Measurements from ENCODE around the gene LY86.
"Not testable (repeated sequence)": the region's sequence is repeated elsewhere in the genome, so short reads cannot be mapped to it uniquely, and the experiment has no call there.

Gene LY86

DNA sequence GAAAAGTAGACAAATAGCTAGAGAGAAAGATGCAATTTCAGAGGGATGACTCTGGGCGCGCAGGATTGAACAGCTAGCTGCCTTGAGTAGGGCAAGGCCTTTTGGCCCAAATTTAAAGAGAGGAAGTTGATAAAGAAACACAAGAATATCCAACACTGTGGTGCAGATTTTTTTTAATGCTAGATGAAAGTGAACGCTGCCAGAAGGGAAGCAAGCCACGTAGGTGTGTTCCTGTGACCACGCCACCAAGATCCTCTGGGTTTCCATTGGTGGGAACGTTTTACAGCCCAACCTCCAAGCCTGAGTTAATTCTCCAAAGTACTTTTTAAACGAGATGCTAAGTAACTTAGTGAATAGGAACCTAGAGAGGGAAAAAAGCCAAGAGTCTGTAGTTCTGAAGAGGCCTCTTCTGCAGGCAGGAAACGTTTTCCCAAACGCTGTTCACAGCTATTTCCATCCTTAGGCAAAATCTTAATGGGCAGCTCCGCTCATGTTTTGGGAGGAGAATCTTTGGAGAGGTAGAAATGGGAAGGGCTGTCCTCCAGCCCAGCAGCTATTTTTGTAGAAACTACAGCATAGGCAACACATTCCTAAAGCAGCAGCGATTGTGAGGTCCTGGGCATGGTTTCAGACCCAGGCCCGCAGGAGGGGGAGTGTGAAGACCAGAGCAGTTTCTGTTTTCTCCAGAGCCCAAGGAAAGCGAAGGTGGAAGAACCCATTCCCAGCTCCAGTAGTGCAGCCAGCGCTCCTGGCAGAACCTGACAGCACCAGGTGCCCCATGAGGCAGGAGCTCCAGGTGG lies 8.2 kb downstream of the LY86 start:
- DNase-seq (ENCODE audit: low spot score): no peak

DNA sequence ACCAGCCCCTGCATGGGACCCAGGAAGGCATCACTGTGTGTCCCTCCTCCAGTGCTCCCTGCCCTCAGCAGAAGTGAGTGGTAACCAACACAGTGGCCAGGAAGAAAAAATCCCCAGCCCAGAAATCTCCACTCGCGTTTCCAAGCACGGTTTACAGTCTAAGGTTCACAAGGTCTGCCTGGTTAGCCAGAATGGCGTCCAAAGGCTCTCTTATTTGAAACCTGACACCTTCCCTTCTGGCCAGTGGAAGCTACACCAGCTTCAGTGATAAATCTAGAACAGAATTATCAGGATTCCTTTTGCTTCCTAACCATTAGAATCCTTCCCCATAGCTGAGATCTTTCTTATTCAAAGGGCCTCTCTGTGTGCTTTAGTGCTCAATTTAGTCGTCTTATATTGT lies 9.2 kb downstream of the LY86 start:
- DNase-seq (ENCODE audit: low spot score): no peak

DNA sequence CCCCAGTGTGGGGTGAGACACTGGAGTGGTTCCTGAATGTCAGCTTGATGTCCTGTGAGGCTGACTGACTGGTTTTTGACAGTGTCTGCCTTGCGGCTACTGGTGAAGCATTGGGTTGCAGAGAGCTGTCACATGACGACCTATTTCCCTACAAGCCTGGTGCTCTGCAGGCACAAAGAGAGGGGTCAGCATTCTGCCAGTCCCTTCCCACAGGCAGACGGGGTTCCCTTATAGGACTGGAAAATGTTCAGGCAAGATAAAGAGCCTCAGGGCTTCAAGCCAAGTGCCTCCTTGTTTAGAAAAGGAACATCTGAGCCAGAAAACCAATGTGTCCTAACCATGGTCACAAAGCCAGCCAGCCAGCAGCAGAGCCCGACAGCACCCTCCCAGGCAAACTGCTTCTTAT lies 11.0 kb downstream of the LY86 start:
- no peak for DNase-seq (ENCODE audit: low spot score)

DNA sequence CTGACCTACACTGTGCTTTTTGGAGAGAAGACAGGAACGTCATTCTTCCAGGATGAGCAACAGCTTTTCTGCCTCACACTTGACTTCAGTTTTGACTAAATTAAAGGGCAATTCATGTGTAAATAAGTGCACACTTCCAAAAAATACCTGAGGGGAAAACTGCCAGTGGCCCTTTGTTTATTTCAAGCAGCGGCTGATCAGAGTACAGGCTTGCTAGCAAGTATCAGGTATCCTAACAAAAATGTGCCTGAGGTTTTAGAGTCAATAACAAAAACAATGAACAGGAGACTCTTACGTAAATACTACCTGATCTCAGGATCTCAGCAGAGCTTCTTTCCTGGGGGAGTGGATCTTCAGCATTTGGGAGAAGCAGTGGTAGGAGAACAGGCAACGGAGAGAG lies 12.4 kb downstream of the LY86 start:
- no peak for DNase-seq (ENCODE audit: low spot score)

DNA sequence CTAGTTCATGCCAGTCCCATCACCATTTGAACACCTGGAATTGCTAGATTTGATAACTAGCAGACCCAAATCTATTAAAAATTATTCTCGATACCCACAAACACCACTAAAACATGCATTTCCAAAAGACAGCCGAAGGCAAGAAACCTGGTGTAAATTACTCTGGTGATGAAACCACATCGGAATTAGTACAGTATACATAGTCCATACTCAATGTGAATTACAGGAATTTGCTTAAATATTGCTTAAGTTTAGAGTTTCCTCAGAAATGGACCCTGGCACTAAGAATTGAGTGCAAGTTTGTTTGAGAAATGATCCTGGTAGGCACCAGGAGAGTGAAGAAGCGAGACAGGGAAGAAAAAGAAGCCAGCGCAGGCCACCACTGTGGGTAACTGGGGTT lies 13.7 kb downstream of the LY86 start:
- no peak for DNase-seq (ENCODE audit: low spot score)

DNA sequence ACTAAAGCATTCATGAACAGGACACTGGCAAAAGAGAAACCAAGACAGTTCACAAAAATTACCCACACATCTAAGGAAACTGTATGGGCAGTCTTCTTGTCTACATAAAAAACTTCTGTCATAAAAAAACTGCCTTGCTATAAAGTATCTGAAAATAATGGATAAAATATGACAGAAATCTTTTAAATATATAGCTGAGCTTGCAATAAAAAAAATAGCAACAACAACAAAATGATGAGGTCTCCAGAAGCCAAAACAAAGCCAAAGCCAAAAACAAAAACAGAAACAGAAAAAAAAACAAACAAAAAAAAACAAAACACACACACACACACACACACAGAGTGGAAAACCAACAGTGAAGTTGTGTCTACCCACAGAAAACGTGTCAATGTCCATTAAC lies 14.8 kb downstream of the LY86 start:
- no peak for DNase-seq (ENCODE audit: low spot score)

DNA sequence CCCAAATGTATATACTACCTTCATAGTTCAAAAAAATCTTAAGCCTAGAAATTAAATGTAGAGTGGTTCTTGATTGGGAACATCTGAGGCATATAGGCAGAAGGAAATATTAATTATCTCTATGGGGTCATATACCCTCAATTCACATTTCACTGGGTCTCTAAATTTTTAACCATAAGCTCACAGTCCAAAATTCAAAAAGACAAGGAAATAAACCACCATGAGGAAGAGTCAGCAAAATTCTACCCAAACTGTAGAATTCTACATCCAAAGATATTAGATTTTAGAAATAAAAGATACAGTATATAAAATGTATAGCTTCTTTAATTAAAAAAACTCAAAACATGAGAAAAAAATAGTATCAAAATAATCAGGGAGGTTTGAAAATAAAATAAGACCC lies 15.5 kb downstream of the LY86 start:
- no peak for DNase-seq (ENCODE audit: low spot score)

DNA sequence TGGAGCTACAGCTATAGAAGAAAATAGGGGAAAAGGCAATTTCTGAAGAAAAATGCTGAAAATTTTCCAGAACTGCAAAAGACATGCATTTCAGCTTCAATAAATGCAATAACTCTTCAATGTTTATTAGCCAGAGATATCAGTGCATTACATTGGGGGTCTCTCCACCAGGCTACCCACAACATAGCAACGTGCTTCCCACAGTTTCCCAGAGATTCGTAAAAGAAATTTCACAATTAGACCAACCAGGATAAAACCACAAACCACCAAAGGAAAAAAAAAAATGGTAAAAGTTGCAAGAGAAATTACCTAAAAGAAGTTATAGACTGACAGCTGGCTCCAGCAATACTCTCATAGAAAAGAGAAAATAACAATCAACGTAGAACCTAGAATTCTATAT lies 16.0 kb downstream of the LY86 start:
- no peak for DNase-seq (ENCODE audit: low spot score)

DNA sequence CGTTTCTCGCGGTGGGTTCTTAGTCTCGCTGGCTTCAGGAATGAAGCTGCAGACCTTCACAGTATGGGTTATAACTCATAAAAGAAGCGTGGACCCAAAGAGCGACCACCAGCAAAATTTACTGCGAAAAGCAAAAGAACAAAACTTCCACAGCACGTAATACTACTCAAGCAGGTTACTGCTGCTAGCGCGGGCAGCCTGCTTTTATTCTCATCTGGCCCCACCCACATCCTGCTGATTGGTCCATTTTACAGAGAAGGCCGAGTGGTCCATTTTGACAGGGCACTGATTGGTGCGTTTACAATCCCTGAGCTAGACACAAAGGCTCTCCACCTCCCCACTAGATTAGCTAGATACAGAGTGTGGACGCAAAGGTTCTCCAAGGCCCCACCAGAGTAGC lies 17.4 kb downstream of the LY86 start:
- no peak for DNase-seq (ENCODE audit: low spot score)

DNA sequence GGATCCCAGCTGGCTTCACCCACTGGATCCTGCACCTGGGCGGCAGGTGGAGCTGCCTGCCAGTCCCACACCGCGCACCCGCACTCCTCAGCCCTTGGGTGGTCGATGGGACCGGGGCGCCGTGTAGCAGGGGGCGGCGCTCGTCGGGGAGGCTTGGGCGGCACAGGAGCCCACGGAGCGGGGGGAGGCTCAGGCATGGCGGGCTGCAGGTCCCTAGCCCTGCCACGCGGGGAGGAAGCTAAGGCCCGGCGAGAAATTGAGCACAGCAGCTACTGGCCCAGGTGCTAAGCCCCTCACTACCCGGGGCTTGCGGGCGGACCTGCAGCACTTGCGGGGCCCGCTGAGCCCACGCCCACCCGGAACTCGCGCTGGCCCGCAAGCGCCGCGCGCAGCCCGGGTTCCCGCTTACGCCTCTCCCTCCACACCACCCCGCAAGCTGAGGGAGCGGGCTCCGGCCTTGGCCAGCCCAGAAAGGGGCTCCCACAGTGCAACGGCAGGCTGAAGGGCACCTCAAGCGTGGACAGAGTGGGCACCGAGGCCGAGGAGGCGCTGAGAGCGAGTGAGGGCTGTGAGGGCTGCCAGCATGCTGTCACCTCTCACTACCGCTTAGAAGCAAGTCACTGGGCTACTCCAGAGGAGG lies 18.0 kb downstream of the LY86 start:
- not testable (repeated sequence) for DNase-seq (ENCODE audit: low spot score)

DNA sequence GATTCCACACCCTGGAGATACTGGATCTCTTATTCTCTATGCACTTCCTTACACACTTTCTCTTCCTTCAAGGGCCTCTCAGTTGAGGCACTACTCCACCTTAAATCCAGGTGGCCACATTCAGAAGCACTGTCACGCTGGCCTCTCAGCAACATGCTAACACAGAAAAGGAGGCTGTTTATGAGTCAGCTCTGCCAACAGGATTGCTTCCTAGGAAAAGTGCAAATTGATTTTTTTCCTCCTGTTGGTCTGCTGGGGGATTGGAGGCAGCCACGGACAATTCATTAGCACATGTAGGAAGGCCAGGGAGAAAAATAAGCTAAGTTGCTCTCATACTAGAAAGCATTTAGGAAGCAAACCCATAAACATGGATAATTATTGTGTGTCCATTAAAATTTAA lies 20.9 kb downstream of the LY86 start:
- no peak for DNase-seq (ENCODE audit: low spot score)

DNA sequence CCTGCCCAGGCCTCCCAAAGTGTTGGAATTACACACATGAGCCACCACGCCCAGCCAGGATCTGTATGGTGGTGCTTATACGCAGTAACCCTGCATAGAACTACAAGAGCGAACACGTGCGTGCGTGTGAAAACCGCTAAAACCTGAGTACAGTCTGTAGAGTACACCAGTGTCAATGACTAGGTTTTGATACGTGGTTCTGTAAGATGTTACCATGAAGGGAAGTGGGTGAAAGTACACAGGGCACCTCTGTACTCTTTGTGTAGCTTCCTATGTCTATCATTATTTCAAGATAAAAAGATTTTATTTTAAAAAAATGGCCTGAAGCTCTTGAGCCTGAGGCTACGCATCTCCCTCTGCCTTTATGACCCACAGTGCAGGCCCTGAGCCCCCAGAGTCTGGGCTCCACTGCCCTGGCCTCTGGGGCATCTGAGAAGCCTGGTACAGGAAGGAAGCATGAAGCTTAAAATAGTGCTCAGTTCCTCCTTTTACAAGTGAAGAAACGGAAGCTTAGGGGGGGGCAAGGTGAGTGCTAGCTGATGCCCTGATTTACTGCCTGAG lies 21.6 kb downstream of the LY86 start:
- no peak for DNase-seq (ENCODE audit: low spot score)

DNA sequence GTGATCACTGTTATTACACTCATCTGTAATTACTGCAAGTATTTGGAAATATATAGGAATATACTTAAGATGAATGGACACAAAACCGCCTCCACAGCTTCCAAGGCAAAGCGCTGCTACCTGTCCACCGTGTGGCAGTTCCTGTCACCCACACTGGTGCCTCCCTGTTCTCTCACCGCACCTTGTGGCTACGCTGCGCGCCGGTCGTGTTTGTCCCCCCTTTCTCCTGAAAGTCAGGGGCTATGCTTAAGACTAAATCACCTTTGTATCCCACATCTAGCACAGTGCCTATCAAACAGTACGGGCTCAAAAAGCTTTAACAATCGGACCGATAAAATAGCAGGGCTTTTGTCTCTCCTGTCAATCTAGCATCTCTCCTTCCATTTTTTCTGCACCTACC lies 23.0 kb downstream of the LY86 start:
- no peak for DNase-seq (ENCODE audit: low spot score)

DNA sequence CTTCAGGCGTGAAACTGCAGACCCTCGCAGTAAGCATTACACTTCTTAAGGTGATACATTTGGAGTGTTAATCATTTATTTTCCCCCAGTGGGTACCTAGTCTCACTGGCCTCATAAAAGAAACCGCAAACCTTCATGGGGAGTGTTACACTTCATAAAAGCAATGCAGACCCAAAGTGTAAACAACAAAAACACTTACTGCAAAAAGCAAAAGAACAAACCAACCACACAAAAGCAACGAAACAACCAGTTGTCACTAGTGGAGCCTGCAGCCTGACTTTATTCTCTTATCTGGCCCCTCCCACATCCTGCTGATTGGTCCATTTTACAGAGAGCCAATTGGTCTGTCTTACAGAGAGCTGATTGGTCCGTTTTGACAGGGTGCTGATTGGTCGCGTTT lies 23.8 kb downstream of the LY86 start:
- DNase-seq (ENCODE audit: low spot score): no peak

DNA sequence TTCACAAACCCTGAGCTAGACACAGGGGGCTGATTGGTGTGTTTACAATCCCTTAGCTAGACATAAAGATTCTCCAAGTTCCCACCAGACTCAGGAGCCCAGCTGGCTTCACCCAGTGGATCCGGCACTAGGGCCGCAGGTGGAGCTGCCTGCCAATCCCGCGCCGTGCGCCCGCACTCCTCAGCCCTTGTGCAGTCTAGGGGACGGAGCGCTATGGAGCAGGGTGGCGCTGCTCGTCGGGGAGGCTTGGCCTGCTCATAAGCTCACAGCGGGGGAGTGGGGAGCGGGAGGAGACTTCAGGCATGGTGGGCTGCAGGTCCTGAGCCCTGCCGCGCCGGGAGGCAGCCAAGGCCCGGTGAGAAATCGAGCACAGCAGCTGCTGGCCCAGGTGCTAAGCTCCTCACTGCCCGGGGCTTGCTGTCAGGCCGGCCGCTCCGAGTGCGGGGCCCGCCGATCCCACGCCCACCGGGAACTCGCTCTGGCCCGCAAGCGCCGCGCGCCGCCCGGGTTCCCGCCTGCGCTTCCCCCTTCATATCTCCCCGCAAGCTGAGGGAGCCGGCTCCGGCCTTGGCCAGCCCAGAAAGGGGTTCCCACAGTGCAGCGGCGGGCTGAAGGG lies 24.7 kb downstream of the LY86 start:
- not testable (repeated sequence) for DNase-seq (ENCODE audit: low spot score)

DNA sequence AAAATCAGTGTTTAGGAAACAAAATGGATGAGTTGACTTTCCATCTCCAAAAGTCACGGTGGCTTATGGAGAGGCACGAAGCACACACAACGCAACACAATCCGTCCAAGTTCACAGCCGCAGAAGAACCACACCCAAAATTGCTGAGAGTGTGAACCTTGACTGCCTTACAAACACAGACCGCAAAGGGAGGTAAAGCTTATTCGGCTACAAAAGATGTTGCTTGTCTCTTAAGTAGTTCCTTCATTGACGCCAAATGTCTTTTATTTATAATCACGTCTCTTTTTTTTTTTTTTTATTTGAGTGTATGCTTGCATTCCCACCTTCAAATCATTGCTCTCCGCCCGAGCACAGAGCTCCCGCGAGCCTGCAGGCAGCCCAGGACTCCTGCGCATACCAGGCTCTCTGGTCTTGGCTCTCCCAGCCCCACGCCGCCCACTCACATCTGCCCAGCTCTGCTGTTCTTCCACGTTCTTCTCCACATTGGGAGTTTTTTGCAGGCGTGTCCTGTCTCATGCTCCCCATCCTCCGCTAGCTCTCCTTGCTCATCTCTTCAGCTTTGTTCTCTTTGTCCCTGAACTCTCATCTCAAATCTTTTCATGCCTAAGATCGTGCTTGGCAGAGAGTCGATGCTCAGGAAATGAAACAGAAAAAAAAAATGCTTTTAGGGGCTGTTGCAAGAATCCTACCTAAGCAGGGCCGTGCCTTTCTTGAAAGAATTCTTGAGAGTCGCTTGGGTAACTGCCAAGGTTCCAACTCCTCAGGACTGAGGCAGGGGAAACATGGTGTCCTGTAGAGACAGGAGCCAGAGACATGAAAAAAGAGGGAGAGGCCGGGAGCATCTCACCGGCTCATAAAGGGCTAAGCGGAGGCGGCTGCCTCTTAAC lies 25.8 kb downstream of the LY86 start:
- DNase-seq (ENCODE audit: low spot score): no peak

DNA sequence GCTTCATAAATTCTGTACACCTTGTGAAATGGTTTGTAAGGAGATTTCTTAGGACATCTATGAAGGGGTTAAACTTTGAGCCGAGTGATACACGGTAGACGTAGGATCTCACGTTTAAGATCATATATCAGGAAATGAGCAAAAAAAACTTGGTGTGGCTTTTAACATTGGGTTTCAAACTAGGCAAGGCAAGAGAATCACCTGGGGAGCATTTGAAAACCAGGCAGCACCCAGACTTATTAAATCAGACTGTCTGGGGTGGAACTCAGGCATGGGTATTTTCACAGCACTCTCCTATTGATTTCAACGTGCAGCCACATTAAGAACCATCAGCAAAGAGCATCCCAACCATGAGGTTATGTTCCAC lies 26.4 kb downstream of the LY86 start:
- DNase-seq (ENCODE audit: low spot score): no peak

DNA sequence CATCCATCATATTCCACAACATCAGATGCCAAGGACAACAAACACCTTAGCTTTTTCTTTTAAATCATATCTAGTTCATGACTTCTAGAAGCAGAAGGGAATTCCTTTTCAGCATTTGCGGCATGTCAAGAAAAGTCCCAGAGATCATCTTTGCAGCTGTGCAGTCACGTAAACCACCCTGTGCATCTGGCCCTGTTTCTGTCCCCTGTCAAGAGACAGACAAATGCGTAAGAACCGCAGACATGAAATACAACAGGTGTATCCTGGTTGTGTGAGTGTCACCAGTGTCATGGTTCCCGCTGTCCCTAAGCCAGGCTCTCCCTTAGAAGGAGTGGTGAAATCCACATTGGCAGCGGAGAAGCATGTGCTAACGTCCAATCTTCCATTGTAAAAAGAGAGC lies 28.1 kb downstream of the LY86 start:
- no peak for DNase-seq (ENCODE audit: low spot score)

DNA sequence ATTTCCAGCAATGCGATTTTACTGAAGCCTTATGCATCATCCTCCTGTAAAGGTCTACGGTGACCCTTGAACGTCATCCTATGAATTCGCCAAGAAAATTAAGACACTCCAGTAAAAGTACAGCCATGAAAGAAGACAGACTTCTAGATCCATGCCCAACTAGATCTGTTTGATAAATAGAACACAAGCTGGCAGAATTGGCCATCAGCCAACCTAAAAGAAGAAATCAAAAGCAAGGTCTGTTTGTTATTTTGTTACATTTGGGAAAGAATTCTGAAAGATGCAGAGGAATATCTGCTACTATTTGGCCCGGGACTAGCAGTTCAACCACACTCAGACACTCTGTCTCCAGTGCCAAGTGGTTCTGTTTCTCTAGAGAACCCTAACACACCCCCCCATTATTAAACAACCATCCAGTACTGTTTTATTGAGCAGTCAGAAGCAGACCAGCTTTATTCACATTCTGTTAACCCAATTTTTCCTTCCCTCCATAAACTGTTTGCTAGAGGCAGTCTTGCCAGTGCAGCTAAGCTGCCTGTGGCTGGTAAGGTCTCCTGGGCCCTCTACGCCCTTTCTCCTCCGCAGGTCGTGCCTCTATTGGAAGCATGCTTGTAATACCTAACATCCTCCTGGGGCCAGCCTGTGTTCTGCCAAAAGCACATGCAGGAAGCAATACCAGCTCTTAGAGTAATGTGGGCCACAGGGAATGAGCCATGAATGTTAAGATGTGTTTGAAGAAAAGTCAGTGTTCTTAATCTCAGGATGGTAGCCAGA lies 30.7 kb downstream of the LY86 start:
- DNase-seq (ENCODE audit: low spot score): no peak

DNA sequence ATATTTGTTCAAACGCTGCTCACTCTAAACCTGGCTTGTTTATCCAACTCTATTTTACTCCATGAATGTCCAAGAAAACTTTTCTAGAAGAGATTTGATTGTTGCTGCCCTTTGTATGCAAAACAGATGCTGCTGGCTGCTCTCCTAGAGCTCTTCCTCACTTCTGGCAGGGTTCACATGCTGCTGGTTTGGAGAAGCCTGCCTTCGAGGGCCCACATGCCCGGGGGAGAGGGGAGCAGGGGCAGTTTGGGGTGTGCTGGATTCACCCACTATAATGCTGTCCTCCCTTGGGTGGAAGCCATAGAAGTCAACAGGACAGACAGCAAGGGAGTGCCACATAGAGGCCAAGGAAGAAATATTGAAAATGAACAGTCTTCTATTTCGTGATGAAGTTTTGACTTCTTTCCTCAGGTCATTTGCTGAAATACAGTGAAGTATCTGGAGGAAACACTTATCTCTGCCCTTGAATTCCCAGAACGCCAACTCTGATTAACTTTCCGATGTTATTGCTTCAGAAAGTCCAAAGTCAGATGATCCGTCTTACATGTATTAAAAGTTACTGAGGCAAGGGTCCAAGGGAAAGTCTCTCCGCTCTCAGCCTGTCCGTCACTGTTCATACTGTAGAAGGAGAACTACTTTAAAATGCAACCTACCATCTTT lies 32.4 kb downstream of the LY86 start:
- no peak for DNase-seq (ENCODE audit: low spot score)

DNA sequence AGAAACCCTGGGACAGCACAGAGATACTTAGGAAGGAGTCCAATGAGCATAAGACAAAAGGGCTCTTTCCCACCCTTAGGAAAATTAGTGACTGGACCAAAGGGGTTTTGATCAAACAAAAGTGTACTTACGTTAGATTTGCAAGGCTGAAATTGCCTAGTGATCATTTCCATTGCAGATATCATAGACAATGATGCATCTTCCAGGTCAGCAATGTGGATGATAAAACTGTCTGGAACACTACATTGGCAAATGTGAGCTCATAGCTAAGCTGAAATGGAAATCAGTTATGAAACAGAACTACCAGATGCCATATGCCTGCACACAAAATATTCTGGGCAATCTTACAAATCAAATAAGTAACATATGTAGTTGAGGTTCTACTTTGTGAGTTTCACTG lies 34.0 kb downstream of the LY86 start:
- DNase-seq (ENCODE audit: low spot score): no peak

Measured in D341Med (cell line).